K562 (cell line): Measurements from ENCODE around the gene GTF2A2. TPM values are rescaled to one million over a fixed set of nuclear protein-coding genes. Genes with fewer than 3 reads are reported as not detected.

Source experiments
- ATAC-seq: fragments of 200-7000 bp; cut with Tn5 transposase; 3 replicates; pipeline ENCODE4 v1.9.1; 2020; ENCODE audit warnings: moderate library complexity
- BruUV-seq: library from RNA; stranded (reverse); fragments of 400-500 nt; replicated peaks from 2 replicates; lab custom pipeline; 2021; lab: Mats Ljungman, UMichigan
- CTCF ChIA-PET: fragments of 300-600 bp; formaldehyde crosslinking; extraction: SDS; loops from one replicate; lab custom pipeline; 2021; ENCODE audit warnings: low intra/inter-chr PET ratio; lab: Yijun Ruan, JAX
- POLR2A ChIA-PET: fragments of 300-600, 350-650 bp; sonication (Branson Sonifier 250); formaldehyde crosslinking; extraction: SDS; loops from one replicate; lab custom pipeline; 2021; ENCODE audit warnings: antibody characterized with exemption, inconsistent platforms; lab: Yijun Ruan, JAX
- DNase-seq, 4 experiments: peaks; one replicate each; pipeline versions ENCODE4 v3.0.0 to v3.0.0-alpha.2; 2011 to 2018; ENCODE audit warnings: low spot score in 3 of 4, mixed read lengths in 3 of 4; ENCODE audit errors: extremely low read depth in 1 of 4
- FAIRE-seq: peaks from 2 replicates; lab custom pipeline; 2011; peaks lifted over from hg19 to GRCh38; lab: Jason Lieb, UNC
- H2AFZ ChIP-seq: 2 replicates; pipeline ENCODE4 v1.6.0; 2011; ENCODE audit warnings: low read depth, low read length, control low read depth, inconsistent platforms
- H3K27ac ChIP-seq: fragments of 200-600 bp; 3 replicates; pipeline ENCODE4 v1.8.0; 2011; ENCODE audit warnings: low read depth, mild to moderate bottlenecking, control low read depth, inconsistent platforms, low read length, moderate library complexity, mixed read lengths; ENCODE audit errors: extremely low read depth
- H3K27me3 ChIP-seq, 2 experiments: fragments of 300-600 bp in 1 of 2; 2 replicates in 1 of 2; 3 replicates in 1 of 2; pipeline versions ENCODE4 v1.6.0 to v1.8.0; 2011; ENCODE audit warnings: inconsistent platforms in 2 of 2, low read length in 2 of 2, mild to moderate bottlenecking in 1 of 2, mixed read lengths in 1 of 2, moderate library complexity in 1 of 2; ENCODE audit not compliant: control insufficient read depth in 2 of 2, insufficient read depth in 2 of 2
- H3K36me3 ChIP-seq: fragments of 300-600 bp; 3 replicates; pipeline ENCODE4 v1.8.0; 2011; ENCODE audit warnings: mild to moderate bottlenecking, low read length, inconsistent platforms; ENCODE audit not compliant: control insufficient read depth, insufficient read depth
- H3K4me1 ChIP-seq, 2 experiments: fragments of 200-600 bp in 1 of 2; replicated peaks in 1 of 2; 2 replicates in 1 of 2; 3 replicates in 1 of 2; pipeline versions ENCODE4 v1.5.1 to v1.8.0; 2011; ENCODE audit warnings: inconsistent platforms in 2 of 2, low read length in 2 of 2, mild to moderate bottlenecking in 1 of 2, mixed read lengths in 1 of 2, moderate library complexity in 1 of 2; ENCODE audit not compliant: control insufficient read depth in 2 of 2, insufficient read depth in 2 of 2
- H3K4me2 ChIP-seq: 2 replicates; pipeline ENCODE4 v1.6.1; 2011; ENCODE audit warnings: low read length, control low read depth, inconsistent platforms, mixed read lengths; ENCODE audit not compliant: insufficient read depth
- H3K4me3 ChIP-seq: fragments of 200-600 bp; sonication (generic), shearing (Covaris generic); 2 replicates; pipeline ENCODE4 v1.5.1; 2016; ENCODE audit warnings: control low read depth, inconsistent platforms
- H3K79me2 ChIP-seq: fragments of 200-600 bp; 3 replicates; pipeline ENCODE4 v1.8.0; 2011; ENCODE audit warnings: low read length, inconsistent platforms; ENCODE audit not compliant: control insufficient read depth, insufficient read depth
- H3K9ac ChIP-seq, 2 experiments: 2 replicates each; pipeline versions ENCODE4 v1.6.0 to v1.6.1; 2011; ENCODE audit warnings: low read depth in 2 of 2, low read length in 2 of 2, control low read depth in 1 of 2, inconsistent platforms in 1 of 2, mild to moderate bottlenecking in 1 of 2, mixed read lengths in 1 of 2; ENCODE audit not compliant: insufficient read depth in 1 of 2
- H3K9me1 ChIP-seq: one replicate; pipeline ENCODE4 v1.6.0; 2011; ENCODE audit warnings: inconsistent platforms, mild to moderate bottlenecking, low read length, moderate library complexity; ENCODE audit not compliant: control insufficient read depth, insufficient read depth
- H3K9me3 ChIP-seq: replicated peaks from 2 replicates; pipeline ENCODE4 v1.5.1; 2011; ENCODE audit warnings: low read depth, low read length, inconsistent platforms; ENCODE audit not compliant: control insufficient read depth, insufficient read depth
- H4K20me1 ChIP-seq: replicated peaks from 2 replicates; pipeline ENCODE4 v1.6.1; 2011; ENCODE audit warnings: low read length, inconsistent platforms, mixed read lengths; ENCODE audit not compliant: control insufficient read depth, insufficient read depth
- ARID3B ChIP-seq: fragments of 250-450 bp; sonication (Bioruptor Pico); IDR thresholded peaks from 2 replicates; pipeline ENCODE4 v1.4.0; 2020; ENCODE audit warnings: borderline replicate concordance
- ATF4 ChIP-seq: fragments of 450-650 bp; formaldehyde crosslinking; IDR thresholded peaks from 2 replicates; pipeline ENCODE4 v1.4.0; 2022; ENCODE audit warnings: mild to moderate bottlenecking, moderate library complexity
- CBFA2T2 ChIP-seq: fragments of 450-650 bp; conservative IDR thresholded peaks from 2 replicates; pipeline ENCODE4 v1.6.1; 2017; ENCODE audit warnings: mild to moderate bottlenecking
- CREB3L1 ChIP-seq: fragments of 450-650 bp; IDR thresholded peaks from 2 replicates; pipeline ENCODE4 v1.6.1; 2014; ENCODE audit warnings: low read depth, mild to moderate bottlenecking, moderate library complexity, borderline replicate concordance
- ELF4 ChIP-seq: fragments of 450-650 bp; formaldehyde crosslinking; IDR thresholded peaks from 2 replicates; pipeline ENCODE4 v1.4.0; 2022; ENCODE audit warnings: missing genetic modification characterization
- FOXJ3 ChIP-seq: sonication (generic); formaldehyde crosslinking; IDR thresholded peaks from 2 replicates; pipeline ENCODE4 v1.4.0; 2020; ENCODE audit warnings: mild to moderate bottlenecking, missing genetic modification reagents
- GABPB1 ChIP-seq: sonication (generic); formaldehyde crosslinking; IDR thresholded peaks from 2 replicates; pipeline ENCODE4 v1.8.0; 2022; ENCODE audit warnings: mild to moderate bottlenecking, missing genetic modification reagents
- GMEB1 ChIP-seq: fragments of 250-450 bp; sonication (Bioruptor Pico); IDR thresholded peaks from 2 replicates; pipeline ENCODE4 v1.4.0; 2020; ENCODE audit warnings: mild to moderate bottlenecking
- MIER1 ChIP-seq: fragments of 450-650 bp; IDR thresholded peaks from 2 replicates; pipeline ENCODE4 v1.6.1; 2016; ENCODE audit warnings: antibody characterized with exemption, mild to moderate bottlenecking, low read depth
- NRF1 ChIP-seq, 2 experiments: fragments of 450-650 bp; IDR thresholded peaks in 1 of 2; conservative IDR thresholded peaks in 1 of 2; 2 replicates each; pipeline ENCODE4 v1.6.1; 2014; ENCODE audit warnings: mild to moderate bottlenecking in 2 of 2
- PML ChIP-seq: IDR thresholded peaks from 2 replicates; pipeline ENCODE4 v1.6.1; 2012; ENCODE audit warnings: low read length, inconsistent platforms
- RUNX1 ChIP-seq: sonication (generic); IDR thresholded peaks from 2 replicates; pipeline ENCODE4 v1.6.1; 2016; ENCODE audit warnings: antibody characterized with exemption, low read depth
- SMARCA4 ChIP-seq: fragments of 450-650 bp; IDR thresholded peaks from 2 replicates; pipeline ENCODE4 v1.6.1; 2016
- ZKSCAN8 ChIP-seq: fragments of 200-800 bp; sonication (Bioruptor generic); IDR thresholded peaks from 2 replicates; pipeline ENCODE4 v1.6.1; 2016; ENCODE audit warnings: missing genetic modification characterization, missing compliant biosample characterization
- WGBS: fragments of 100-300 bp; shearing (Covaris generic); methylation state at CpG from one replicate; pipeline ENCODE4 v1.1.6; 2016; ENCODE audit warnings: low coverage, mixed read lengths; ENCODE audit not compliant: insufficient coverage; ENCODE audit errors: missing lambda C conversion rate; 5-methylcytosine and 5-hydroxymethylcytosine counted together
- in situ Hi-C: fragments of 300-500 bp; cut with MboI; formaldehyde crosslinking; loops from 4 replicates; pipeline ENCODE4 v1.15.0; 2018; ENCODE audit warnings: inconsistent platforms, mixed read lengths
- intact Hi-C: fragments of 100-400 bp; cut with micrococcal nuclease; formaldehyde crosslinking; loops from 2 replicates; pipeline ENCODE4 v1.14.2; 2022
- polyA plus RNA-seq, 8 experiments: library from polyadenylated mRNA; depleted of rRNA in 4 of 8; stranded (reverse) in 5 of 8; unstranded in 3 of 8; fragments of >200 nt; fragmentation: Nextera tagmentation in 2 of 8; fragmentation: Illumina TruSeq in 1 of 8; extraction: Ambion mirVana in 2 of 8; extraction: Trizol in 1 of 8; gene quantifications; 2 replicates each; pipeline versions ENCODE4 v1.2.1 to v1.2.3, GENCODE V29; 2011 to 2014; ENCODE audit warnings: inconsistent platforms in 1 of 8, missing spikeins in 1 of 8
- total RNA-seq, 7 experiments: library from RNA; depleted of rRNA in 6 of 7; stranded (reverse); fragments of >200 nt in 6 of 7; fragmentation: Illumina TruSeq in 2 of 7; extraction: Trizol in 2 of 7; gene quantifications; 2 replicates each; pipeline versions ENCODE4 v1.2.1 to v1.2.3, GENCODE V29; 2011 to 2021; ENCODE audit warnings: low replicate concordance in 1 of 7

GTF2A2 gene
- total and polyA plus RNA-seq, 9 of the 15 experiments (the other 6 are each of a cell fraction or from before 2014, with no cell fraction given) = 128 to 656 (median 172) TPM

- Histone ChIP-seq H3K9me3 (no peaks in the 10 kb centered on the region), H3K9me1 (no peaks in the 10 kb centered on the region), H3K36me3 (peaks cover 86% of the 10 kb centered on the region), H3K4me1 (peaks cover 0 to 1% of the 10 kb centered on the region in 2 experiments; a peak in 2 of 5 replicates), H2AFZ (no peak overlapping the region), H3K79me2 (peaks cover 35% of the 10 kb centered on the region), H3K27me3 (no peaks in the 10 kb centered on the region), H4K20me1 (no peaks in the 10 kb centered on the region; the same call in 1 of the 2 replicates), H3K4me2 (no peak overlapping the region), H3K4me3 (no peak overlapping the region), H3K27ac (no peak overlapping the region), H3K9ac (no peak overlapping the region)
- WGBS = 96% methylated on average over 6 of the region's 6 CpGs
- ChIA-PET POLR2A (interaction anchor here (0.8 to 1.4 kb wide), 2 partner anchors 9 kb away, joined by 3 to 4 read pairs; partner anchors contain the start of gene BNIP2), CTCF (interaction anchor here (0.7 kb wide), 1 partner anchor 506 kb away, joined by 3 read pairs; no protein-coding TSS in a partner anchor)
- DNase-seq = no peak
- in situ Hi-C loops (no loop called here), intact Hi-C loops (no loop called here)
- ATAC-seq = no peak
- no peak for FAIRE-seq
- BruUV-seq = no TSS peak
- TF ChIP-seq CBFA2T2 (no peak), SMARCA4 (no peak), MIER1 (no peak), ELF4 (CRISPR knock-in tag) (no peak), RUNX1 (no peak), ATF4 (no peak), PML (no peak), ZKSCAN8 (no peak), NRF1 (conservative IDR thresholded peaks at IDR 0.05 in 1 of 2, IDR thresholded peaks at IDR 0.05 in 1 of 2) (no peak), CREB3L1 (no peak), GMEB1 (no peak), FOXJ3 (no peak), GABPB1 (CRISPR knock-in tag) (no peak), ARID3B (CRISPR knock-in tag) (no peak)
These were observed 23.0 kb upstream of the GTF2A2 start for GRCh38 chr15:59680346-59680745.
